Hindlimb muscle (tissue), 1 donor: Measurements from ENCODE around the gene AKIP1. TPM values are rescaled to one million over a fixed set of nuclear protein-coding genes. Genes with fewer than 3 reads are reported as not detected.

Experiments used
- DNase-seq: peaks from one replicate; pipeline ENCODE4 v3.0.0-alpha.2; 2013
- polyA plus RNA-seq: library from polyadenylated mRNA; unstranded; fragments of 120-200 nt; gene quantifications from one replicate; pipeline ENCODE4 v1.2.1, GENCODE V29; 2013; ENCODE audit not compliant: insufficient read length

Gene AKIP1
- polyA plus RNA-seq, 1 donor = 22.0 TPM

DNA sequence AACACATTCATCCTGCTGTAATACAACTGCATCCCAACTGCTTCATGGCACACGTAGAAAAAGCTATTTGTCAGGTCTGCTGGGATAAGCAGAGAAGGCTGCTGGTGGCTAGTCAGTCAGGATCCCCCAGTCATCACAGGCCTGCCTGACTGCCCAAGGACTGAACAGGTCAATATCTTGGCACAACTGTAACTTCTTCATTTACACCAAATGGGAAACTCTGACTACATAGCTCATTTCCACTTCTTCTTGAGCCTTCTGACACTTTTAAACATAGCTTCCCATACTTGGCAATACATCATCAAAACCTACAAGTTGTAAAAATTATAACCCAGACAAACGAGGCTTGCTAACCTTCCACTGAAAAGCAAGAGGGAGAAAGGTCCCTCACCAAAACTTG lies 50.4 kb downstream of the AKIP1 start:
- DNase-seq = no peak

DNA sequence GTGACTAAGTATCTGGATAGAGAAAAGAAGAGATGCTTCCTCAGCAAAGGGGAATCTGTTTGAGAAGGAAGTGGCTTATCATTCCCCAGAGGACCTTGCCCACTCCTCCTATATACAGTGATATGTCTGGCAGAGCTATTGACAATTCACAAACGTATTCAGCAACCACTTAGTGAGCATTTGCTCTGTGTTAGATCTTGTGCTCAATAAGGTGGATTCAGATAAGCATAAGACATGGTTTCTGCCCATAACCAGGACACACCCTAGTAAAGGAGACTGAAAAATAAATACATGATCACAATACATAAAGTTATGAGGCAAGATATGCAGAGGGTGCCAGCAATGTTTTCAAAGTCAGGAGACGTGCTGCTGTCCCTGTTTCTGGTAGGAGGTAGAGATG lies 51.9 kb downstream of the AKIP1 start:
- DNase-seq = no peak

- no peak for DNase-seq
Observed at GRCh38 chr11:8963569-8964323, 52.8 kb downstream of the AKIP1 start.

GRCh38 chr11:8964324-8965320 lies 53.6 kb downstream of the AKIP1 start, which contains the start of gene TMEM9B:
Gene TMEM9B (minus strand): TSS chr11:8964442. CDS start chr11:8964313, 129 bp downstream.
- peak; percentile 90 for DNase-seq

DNA sequence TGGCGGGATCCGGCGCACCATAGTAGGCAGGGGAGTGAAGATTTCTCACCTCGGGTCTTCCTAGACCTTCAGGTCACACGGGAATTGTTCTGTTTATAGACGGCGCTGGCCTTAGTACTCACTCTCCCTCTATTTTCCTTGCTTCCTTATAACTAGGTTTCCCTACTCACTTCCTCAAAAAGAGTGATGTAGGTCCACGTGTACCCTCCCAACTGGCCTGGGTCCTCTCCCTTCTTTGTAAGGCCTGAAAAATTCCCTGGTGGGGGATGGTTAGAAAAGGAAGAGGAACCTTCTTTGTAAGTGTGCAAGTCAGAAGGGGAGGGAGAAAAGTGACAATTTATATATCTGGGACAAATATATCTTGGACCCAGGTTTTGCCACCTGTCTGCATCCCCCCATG lies 56.2 kb downstream of the AKIP1 start:
- no peak for DNase-seq

Other genes starting within 250 kb of the AKIP1 start
- 5.7 TPM for gene TRIM66, start 228.5 kb upstream of the AKIP1 start, polyA plus RNA-seq
- gene RPL27A, start 228.4 kb upstream of the AKIP1 start, polyA plus RNA-seq = 3,336 TPM
- gene C11orf16, start 21.8 kb downstream of the AKIP1 start, polyA plus RNA-seq = 0.25 TPM
- gene ASCL3, start 31.8 kb downstream of the AKIP1 start, polyA plus RNA-seq = not detected
- 35.3 TPM for gene TMEM9B, start 53.3 kb downstream of the AKIP1 start, polyA plus RNA-seq
- 1.3 TPM for gene NRIP3, start 92.8 kb downstream of the AKIP1 start, polyA plus RNA-seq
- 25.0 TPM for gene SCUBE2, start 180.4 kb downstream of the AKIP1 start, polyA plus RNA-seq